ENCODE results near the gene DDX19B. TPM values are rescaled to one million over a fixed set of nuclear protein-coding genes. Genes with fewer than 3 reads are reported as not detected.

Gene DDX19B
- polyA plus RNA-seq, 3 donors: 29.2 to 33.0 (median 31.9) TPM

- Histone ChIP-seq H4K20me1 (ENCODE audit: insufficient read depth, low read length) (peaks cover 6% of the 10 kb centered on the region), H3K27ac (ENCODE audit: low read depth in 1 of 2, low read length in 2 of 2) (no peak overlapping the region), H3K27me3 (ENCODE audit: control insufficient read depth in 2 of 2, insufficient read depth in 2 of 2, low read length in 2 of 2) (no peaks in the 10 kb centered on the region), H2AFZ (ENCODE audit: insufficient read depth, low read depth, low read length, poor library complexity, severe bottlenecking) (no peak overlapping the region), H3K79me2 (ENCODE audit: insufficient read depth, low read length) (peaks cover 6% of the 10 kb centered on the region), H3K36me3 (replicated peaks in 1 of 2; ENCODE audit: control insufficient read depth in 1 of 2, insufficient read depth in 2 of 2, low read length in 2 of 2) (peaks cover 33 to 58% of the 10 kb centered on the region in 2 donors), H3K9me3 (replicated peaks in 1 of 2; ENCODE audit: control insufficient read depth in 1 of 2, insufficient read depth in 1 of 2, low read length in 2 of 2) (no peaks in the 10 kb centered on the region), H3K4me3 (replicated peaks in 1 of 3; ENCODE audit: low read depth in 2 of 3, low read length in 3 of 3) (no peak overlapping the region), H3K4me1 (ENCODE audit: control insufficient read depth in 1 of 2, insufficient read depth in 2 of 2, low read length in 2 of 2) (peaks cover 4 to 6% of the 10 kb centered on the region in 2 donors), H3K4me2 (replicated peaks; ENCODE audit: extremely low read depth, low read length, poor library complexity, severe bottlenecking) (no peak overlapping the region), H3K9ac (ENCODE audit: insufficient read depth, low read length, poor library complexity, severe bottlenecking) (no peak overlapping the region)
- H3K4me3 Mint-ChIP-seq: no peak overlapping the region
- H3K4me1 Mint-ChIP-seq: peaks cover 7% of the 10 kb centered on the region
- H3K9me3 Mint-ChIP-seq: peaks cover 0 to 4% (median 0%) of the 10 kb centered on the region in 7 donors
- no peak for TF ChIP-seq CTCF (IDR thresholded peaks at IDR 0.05)
- H3K27ac Mint-ChIP-seq: peak overlapping the region in 1 of 7 donors; percentile 48
- DNase-seq: no peak
- WGBS (ENCODE audit: insufficient coverage): 96% methylated on average over 8 of the region's 9 CpGs
- H3K36me3 Mint-ChIP-seq: peaks cover 47 to 75% of the 10 kb centered on the region in 2 donors
- no peaks in the 10 kb centered on the region for H3K27me3 Mint-ChIP-seq (ENCODE audit: low read depth in 3 of 3)
- intact Hi-C loops (cut with micrococcal nuclease): no loop called here
Measured at GRCh38 chr16:70255574-70255973, 43.4 kb upstream of the DDX19B start.

GRCh38 chr16:70257391-70257790 is 41.6 kb upstream of the DDX19B start:
- Histone ChIP-seq H3K4me3 (replicated peaks in 1 of 3; ENCODE audit: low read depth in 2 of 3, low read length in 3 of 3) (no peak overlapping the region), H3K36me3 (replicated peaks in 1 of 2; ENCODE audit: control insufficient read depth in 1 of 2, insufficient read depth in 2 of 2, low read length in 2 of 2) (peaks cover 42 to 74% of the 10 kb centered on the region in 2 donors), H3K27ac (ENCODE audit: low read depth in 1 of 2, low read length in 2 of 2) (no peak overlapping the region), H3K9ac (ENCODE audit: insufficient read depth, low read length, poor library complexity, severe bottlenecking) (no peak overlapping the region), H3K27me3 (ENCODE audit: control insufficient read depth in 2 of 2, insufficient read depth in 2 of 2, low read length in 2 of 2) (no peaks in the 10 kb centered on the region), H2AFZ (ENCODE audit: insufficient read depth, low read depth, low read length, poor library complexity, severe bottlenecking) (no peak overlapping the region), H3K4me1 (ENCODE audit: control insufficient read depth in 1 of 2, insufficient read depth in 2 of 2, low read length in 2 of 2) (no peaks in the 10 kb centered on the region), H3K4me2 (replicated peaks; ENCODE audit: extremely low read depth, low read length, poor library complexity, severe bottlenecking) (no peak overlapping the region), H3K79me2 (ENCODE audit: insufficient read depth, low read length) (no peaks in the 10 kb centered on the region), H3K9me3 (replicated peaks in 1 of 2; ENCODE audit: control insufficient read depth in 1 of 2, insufficient read depth in 1 of 2, low read length in 2 of 2) (no peaks in the 10 kb centered on the region), H4K20me1 (ENCODE audit: insufficient read depth, low read length) (no peaks in the 10 kb centered on the region)
- Mint-ChIP-seq H3K4me3 (no peak overlapping the region), H3K9me3 (peaks cover 0 to 1% (median 0%) of the 10 kb centered on the region in 7 donors), H3K36me3 (peaks cover 53 to 87% of the 10 kb centered on the region in 2 donors), H3K27ac (no peak overlapping the region), H3K4me1 (peaks cover 2% of the 10 kb centered on the region), H3K27me3 (ENCODE audit: low read depth in 3 of 3) (no peaks in the 10 kb centered on the region)
- intact Hi-C loops (cut with micrococcal nuclease): no loop called here
- TF ChIP-seq CTCF (IDR thresholded peaks at IDR 0.05): no peak
- WGBS (ENCODE audit: insufficient coverage): 90% methylated on average over 2 of the region's 4 CpGs
- no peak for DNase-seq
